Epidermal melanocyte (primary cell): ENCODE measurements around the gene DNM3.

Experiments
- DNase-seq: peaks from one replicate; pipeline ENCODE4 v3.0.0; 2011; ENCODE audit warnings: low spot score; ENCODE audit not compliant: insufficient read length

The DNM3 gene

DNA sequence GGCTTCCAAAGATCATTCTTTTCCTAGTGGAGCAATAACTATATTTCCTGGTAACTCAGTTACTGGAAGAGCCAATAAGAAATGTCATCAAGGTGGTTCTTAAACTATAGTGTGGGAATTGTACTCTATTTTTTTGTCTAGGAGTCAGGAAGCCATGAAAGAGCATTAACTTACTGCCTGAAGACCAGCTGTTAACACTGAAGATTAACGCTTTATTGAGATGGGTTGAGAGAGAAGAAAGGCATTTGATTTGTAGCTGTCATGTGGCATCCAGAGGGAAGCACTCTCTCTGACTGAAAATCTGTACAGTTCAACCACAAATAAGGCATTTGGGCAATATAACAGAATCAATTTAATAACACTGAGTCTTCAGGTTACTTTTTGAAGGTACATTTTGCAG, 76.0 kb downstream of the DNM3 start:
- DNase-seq = no peak

DNA sequence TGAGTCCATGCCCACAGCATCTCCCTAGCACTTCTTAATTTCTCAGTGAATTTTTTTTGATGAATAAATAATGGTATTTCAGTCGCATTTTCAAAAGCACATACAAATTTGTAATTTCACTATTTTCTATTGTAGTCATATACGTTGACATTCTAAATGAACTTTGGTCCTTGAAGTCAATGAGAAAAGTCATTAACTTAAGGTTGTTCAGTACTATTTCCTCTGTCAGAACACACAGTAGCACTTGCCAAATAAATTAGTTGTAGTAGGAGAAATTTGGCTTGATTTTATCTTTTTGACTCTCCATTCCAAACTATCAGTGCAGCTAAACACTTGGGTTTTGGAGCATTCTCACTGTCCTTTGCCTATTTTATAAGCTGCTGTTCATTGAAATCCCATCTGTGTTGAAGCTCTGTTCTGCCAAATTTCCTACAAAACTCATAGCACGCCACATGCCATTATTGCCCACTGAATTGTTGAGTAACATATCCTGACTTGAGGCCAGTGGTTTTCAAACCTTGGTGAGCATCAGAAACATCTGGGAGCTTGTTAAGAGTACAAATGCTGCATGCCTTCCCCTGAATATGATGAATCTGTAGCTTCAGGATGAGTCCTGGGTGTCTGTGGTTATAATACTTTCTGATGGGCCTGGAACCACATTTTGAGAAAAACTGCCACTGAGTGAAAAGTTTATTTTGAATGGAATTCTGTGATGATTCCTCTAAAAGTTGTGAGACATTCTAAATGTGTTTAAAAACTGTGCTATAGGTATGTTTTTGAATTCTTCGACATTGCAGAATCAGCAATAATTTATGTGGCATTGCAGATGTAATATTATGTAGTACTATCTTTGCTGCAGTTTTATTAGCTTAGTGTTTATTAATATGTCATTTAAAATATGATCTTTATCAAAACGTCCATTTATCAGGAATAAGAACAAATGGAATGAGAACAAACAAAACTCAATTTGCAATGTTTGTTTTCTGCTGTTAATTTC, 78.9 kb downstream of the DNM3 start:
- peak; percentile 25 for DNase-seq

GRCh38 chr1:171922999-171923398, 81.7 kb downstream of the DNM3 start:
- no peak for DNase-seq

DNA sequence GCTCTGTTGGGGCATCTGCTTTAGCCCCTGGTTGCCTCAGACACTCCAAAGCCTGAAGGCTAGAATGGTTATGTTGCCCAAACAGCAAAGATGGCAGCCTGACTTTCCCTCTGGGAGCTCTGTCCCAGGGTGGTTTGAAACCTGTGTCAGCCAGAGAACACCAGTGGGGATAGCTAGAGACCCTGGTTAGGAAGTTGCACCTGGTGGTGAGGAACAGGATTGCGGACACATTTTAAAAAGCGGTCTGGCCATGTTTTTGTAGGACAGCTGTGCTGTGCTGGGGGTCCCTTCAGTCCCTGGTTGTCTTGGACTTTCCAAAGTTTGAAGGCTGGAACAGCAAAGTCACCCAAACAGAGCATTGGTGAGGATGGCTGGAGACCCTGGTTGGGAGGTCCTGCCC, 87.8 kb downstream of the DNM3 start:
- no peak for DNase-seq

- no peak for DNase-seq
Measured at GRCh38 chr1:171931752-171932151, 90.5 kb downstream of the DNM3 start.

GRCh38 chr1:171934664-171935063, 93.4 kb downstream of the DNM3 start:
- no peak for DNase-seq

DNA sequence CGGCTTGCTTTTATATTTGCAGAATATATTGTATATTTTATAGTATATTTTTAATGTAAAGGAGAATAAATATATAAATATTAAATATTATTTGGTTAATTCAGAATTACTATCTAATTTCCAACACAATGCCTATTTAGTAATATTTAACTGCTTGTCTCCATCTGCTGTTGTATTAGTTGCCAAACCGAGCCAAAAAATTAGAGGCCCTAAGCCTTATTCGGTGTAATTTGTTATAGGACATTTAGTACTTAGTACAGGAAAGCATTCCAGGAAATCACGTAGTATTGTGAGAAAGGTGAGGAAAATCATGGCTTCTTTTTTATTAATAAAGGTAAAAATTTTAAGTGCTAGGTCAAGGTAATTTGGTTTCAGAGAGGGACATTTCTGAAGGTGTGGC, 93.8 kb downstream of the DNM3 start:
- DNase-seq = no peak

DNA sequence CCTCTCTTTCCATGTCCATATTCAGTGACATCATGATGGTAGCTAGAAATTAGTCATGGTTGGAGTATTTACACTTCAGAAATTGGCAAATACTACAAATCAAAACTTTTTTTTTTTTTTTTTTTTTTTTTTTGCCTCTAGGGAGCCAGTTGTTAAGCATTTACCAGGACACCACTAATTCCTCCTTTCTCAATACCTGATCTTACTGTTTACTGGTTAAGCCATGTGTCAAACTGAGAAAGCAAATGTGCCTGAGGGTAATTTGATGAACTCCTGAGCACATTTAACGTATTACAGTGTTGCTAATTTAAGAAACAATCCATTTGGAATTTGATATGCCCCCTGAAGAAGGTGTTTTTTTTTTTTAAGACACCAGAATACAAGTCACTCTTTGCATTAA, 94.4 kb downstream of the DNM3 start:
- DNase-seq = no peak

GRCh38 chr1:171937938-171938337, 96.6 kb downstream of the DNM3 start:
- DNase-seq = no peak

DNA sequence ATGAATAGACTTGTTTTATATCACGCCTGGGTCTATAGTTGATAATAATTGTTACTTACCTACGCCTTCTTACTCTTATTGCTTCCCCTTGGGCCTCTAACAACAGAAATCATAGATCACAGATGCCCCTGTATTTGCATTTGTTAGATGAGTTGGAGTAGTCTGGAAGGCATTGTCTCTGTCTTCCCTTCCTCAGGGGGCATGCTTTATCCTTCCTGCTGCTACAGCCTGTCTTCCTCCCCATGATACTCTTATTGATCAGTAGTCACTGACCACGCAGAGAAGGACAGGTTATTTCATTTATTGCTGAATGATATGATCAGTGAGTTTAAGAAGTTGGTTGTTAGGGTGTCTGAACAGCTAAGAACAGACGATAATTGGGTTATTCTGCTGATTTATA, 98.4 kb downstream of the DNM3 start:
- DNase-seq = no peak

GRCh38 chr1:171940368-171940767, 99.1 kb downstream of the DNM3 start:
- peak; percentile 19 for DNase-seq

DNA sequence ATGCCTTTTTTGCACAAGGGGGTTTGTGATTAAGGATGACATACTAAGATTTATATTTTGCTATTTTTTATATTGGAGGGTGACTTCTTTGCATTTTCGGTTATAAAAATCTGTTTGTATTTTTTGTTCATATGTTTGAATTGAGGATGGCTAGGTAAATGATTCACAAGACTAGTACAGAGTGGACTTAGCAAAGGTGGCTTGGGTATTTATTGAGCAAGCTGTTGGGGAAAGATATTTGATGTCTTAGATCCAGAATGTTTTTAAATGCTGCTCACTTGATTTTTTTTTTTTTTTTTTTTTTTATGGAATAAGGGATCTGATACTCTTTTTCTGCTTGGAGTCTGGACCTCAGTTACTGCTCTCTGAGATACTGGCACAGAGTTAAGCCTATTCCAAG, 100.6 kb downstream of the DNM3 start:
- no peak for DNase-seq

DNA sequence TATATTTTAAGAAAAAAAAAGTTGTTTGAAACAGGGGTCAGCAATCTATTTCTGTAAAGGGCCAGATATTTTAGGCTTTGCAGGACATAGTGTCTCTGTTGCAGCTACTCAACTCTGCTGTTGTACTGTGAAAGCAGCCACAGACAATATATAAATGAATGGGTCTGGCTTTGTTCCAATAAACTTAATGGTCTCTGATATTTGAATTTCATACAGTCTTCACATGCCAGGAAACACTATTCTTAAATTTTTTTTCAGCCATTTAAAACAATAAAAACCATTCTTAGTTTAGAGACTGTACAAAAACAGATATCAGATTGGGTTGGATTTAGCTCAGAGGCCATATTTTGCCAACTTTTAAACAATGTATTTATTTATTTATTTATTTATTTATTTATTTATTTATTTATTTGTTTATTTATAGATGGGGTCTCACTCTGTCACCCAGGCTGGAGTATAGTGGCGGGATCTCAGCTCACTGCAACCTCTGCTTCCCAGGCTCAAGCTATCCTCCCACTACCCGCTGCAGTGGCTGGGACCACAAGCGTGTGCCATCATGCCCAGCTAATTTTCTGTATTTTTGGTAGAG, 102.8 kb downstream of the DNM3 start:
- DNase-seq = no peak

DNA sequence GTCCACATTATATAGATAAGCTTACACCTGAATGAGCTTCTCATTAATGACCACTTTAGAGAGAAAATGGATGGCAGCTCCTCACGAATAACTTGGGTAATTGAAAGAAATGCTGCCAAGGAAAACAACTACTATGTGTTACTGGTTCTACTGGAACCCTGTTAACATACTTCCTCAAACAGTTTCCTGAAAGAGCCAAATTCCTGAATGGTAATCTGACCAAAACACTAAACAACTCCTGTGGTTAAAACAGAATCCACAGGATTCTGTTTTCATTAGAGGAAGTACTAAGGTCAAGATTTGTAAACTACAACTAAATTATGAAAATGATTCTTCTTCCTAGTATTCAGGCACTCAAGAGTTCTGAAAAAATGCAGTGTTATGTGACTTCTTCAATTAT, 107.2 kb downstream of the DNM3 start:
- no peak for DNase-seq

DNA sequence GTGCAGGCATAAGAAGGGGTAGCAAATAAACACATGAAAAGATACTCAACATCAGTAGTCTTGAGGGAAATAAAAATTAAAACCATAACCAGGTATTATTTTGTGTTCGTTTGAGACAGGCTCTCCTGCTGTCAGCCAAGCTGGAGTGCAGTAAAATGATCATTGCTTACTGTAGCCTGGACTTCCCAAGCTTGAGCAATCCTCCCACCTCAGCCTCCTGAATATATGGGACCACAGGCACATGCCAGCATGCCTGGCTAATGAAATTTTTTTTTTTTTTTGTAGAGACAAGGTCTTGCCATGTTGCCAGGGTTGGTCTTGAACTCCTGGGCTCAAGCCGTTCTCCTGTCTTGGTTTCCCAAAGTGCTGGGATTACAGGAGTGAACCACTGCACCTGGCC, 108.0 kb downstream of the DNM3 start:
- no peak for DNase-seq

- no peak for DNase-seq
Measured at GRCh38 chr1:171953835-171954234, 112.5 kb downstream of the DNM3 start.

DNA sequence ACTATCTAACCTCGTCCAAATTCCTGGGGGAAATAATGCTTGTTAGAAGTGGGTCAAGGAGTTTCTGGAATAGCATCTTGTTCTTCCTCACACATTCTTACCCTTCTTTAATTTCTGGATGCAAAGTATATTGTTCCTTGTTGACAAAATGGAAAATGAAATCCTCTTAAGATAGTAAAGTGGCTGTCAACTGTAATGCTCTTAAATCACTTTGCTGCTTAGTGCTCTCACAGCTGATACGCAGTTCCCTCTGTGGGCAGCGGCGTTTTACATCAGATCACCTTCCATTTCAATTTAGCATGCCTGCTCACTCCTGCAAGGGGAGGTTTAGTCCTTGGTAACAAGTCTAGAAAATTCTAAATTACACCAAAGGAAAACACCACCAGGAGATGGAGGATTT, 113.1 kb downstream of the DNM3 start:
- no peak for DNase-seq

- no peak for DNase-seq
Measured at GRCh38 chr1:171961861-171962260, 120.6 kb downstream of the DNM3 start.

DNA sequence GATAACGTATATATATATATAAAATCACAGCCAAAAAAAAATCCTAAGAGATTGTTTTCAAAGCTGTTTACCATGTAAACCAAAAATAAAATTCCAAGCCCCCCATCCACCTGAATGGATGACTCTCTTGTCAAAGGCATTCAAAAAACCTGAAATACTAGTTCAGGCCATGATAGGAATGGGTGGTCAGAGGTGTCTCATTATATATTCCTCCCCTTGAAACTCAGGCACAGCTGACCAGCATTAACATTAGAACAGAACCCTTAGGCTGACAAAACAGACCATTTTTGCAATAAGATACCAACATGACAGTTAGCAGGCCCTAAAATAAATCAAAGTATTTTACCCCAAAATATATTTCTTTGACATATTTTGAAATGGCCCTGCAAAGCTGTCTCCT, 122.5 kb downstream of the DNM3 start:
- no peak for DNase-seq

DNA sequence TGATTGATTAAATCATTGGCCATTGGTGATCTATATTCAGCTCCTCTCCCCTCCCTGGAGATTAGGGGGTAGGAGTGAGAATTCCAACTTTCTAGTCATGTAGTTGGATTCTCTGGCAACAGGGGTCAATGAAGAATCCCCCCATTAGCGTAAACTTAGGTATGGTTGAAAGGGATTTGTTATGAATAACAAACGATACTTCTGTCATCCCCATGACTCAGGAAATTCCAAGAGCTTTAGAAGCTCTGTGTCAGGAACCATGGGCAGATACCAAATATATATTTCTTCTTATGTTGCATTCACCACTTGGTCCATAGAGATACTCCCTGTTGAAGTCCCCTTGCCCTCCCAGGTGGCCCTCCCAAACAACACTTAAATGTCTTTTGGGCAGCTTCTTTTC, 124.5 kb downstream of the DNM3 start:
- no peak for DNase-seq

- no peak for DNase-seq
Measured at GRCh38 chr1:171966426-171967220, 125.3 kb downstream of the DNM3 start.

DNA sequence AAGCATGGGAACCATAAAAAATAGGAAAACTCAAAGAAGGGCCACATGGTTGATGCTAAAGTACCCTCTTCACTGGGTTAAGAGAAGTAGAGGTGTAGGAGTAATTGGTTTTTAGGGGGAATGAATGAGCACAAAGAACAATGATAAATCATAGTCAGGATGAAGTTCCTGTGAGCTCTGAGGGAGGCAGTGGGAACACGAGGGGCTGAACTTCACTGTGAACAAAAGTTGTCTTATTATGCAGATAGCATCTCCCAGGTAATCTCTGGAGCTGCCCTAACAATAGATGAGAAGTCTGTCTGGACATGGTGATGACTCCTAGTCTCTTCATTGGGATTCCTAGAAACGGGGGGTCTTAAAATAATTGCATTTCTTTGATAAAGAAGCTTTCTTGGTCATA, 127.9 kb downstream of the DNM3 start:
- no peak for DNase-seq
